Astrocyte of the spinal cord (primary cell): ENCODE results near the gene ART1.

Experiments
- DNase-seq: peaks from one replicate; pipeline ENCODE4 v3.0.0; 2011; ENCODE audit warnings: low read depth, low spot score
- H3K4me3 ChIP-seq: 2 replicates; pipeline ENCODE4 v1.5.1; 2011; ENCODE audit warnings: low read depth, mild to moderate bottlenecking, low read length, moderate library complexity
- in situ Hi-C: cut with HindIII; loops from 2 replicates; pipeline ENCODE4 v1.10.0; 2017; ENCODE audit warnings: low sequenced_read_pairs
- TF ChIP-seq, protein P1 (sequence below): IDR thresholded peaks from 2 replicates; pipeline ENCODE4 v1.5.1; 2012; ENCODE audit warnings: low read depth, mild to moderate bottlenecking, low read length, inconsistent platforms

ART1 gene

DNA sequence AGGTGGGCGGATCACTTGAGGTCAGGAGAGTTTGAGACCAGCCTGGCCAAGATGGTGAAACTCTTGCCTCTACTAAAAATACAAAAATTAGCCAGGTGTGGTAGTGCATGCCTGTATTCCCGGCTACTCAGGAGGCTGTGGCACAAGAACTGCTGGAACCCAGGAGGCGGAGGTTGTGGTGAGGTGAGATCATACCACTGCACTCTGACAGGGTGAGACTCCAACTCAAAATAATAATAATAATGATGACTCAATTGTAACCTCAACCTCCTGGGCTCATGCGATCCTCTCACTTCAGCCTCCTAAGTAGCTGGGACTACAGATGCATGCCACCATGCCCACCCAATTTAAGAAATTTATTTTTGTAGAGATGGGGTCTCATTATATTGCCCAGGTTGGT, 41.8 kb downstream of the ART1 start:
- in situ Hi-C loops: no loop called here
- H3K4me3 ChIP-seq: no peak overlapping the region
- TF ChIP-seq, protein P1, sequence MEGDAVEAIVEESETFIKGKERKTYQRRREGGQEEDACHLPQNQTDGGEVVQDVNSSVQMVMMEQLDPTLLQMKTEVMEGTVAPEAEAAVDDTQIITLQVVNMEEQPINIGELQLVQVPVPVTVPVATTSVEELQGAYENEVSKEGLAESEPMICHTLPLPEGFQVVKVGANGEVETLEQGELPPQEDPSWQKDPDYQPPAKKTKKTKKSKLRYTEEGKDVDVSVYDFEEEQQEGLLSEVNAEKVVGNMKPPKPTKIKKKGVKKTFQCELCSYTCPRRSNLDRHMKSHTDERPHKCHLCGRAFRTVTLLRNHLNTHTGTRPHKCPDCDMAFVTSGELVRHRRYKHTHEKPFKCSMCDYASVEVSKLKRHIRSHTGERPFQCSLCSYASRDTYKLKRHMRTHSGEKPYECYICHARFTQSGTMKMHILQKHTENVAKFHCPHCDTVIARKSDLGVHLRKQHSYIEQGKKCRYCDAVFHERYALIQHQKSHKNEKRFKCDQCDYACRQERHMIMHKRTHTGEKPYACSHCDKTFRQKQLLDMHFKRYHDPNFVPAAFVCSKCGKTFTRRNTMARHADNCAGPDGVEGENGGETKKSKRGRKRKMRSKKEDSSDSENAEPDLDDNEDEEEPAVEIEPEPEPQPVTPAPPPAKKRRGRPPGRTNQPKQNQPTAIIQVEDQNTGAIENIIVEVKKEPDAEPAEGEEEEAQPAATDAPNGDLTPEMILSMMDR: no peak
- peak; percentile 20 for DNase-seq

DNA sequence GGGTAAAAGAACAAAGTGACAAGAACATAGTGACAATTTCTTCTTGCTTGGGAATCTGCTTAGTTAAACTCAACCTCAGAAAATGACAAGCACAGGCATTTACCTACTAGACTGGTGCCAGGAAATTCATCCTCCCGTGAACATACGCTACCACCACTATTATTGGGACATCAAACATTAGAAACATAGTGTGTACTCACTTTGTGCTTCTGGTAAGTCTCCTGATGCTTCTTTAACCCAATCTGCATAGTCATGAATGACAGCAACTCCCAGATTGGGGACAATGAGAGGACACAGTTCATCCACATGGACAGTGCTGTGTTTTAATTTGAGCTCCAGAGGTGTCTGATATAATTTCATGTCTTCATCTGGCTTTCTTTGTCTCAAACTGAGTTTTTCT, 55.5 kb downstream of the ART1 start:
- no peak overlapping the region for H3K4me3 ChIP-seq
- no peak for DNase-seq
- in situ Hi-C loops: no loop called here
- TF ChIP-seq, protein P1: no peak

DNA sequence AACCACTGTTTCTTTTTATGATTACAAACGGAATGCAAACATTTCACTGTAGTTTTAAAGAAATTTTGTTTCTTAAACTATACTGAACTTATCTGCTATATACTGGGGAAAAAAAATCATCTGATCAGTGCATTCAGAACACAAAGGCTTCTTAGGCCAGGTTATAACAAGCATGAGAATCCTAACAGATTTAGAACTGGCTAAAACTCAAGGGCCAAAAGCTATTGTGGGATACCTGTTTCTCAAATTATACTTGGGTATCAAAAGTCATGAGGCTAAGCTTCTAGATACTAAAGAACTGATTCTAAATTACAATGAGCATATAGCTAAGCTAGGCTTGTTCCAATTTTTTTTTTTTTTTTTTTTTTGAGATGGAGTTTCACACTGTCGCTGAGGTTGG, 56.0 kb downstream of the ART1 start:
- TF ChIP-seq, protein P1: no peak
- in situ Hi-C loops: no loop called here
- no peak overlapping the region for H3K4me3 ChIP-seq
- no peak for DNase-seq

GRCh38 chr11:3703383-3703782, 58.5 kb downstream of the ART1 start:
- DNase-seq: no peak
- in situ Hi-C loops: no loop called here
- TF ChIP-seq, protein P1: no peak
- no peak overlapping the region for H3K4me3 ChIP-seq

DNA sequence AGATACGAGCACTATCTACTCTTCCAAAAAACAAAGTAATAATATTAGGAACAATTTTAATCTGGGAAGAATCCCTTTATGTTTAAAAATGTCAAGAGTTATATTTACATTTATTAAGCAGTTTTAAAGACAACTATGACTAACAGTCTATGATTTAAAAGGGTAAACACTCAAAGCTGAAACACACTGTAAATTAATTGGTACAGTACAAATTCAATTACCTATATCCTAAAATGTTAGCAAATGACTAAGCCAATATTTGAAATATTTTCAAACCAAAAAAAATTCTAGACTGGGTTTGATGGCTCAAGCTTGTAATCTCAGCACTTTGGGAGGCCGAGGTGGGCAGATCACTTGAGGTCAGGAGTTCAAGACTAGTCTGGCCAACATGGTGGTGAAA, 62.2 kb downstream of the ART1 start:
- TF ChIP-seq, protein P1: no peak
- in situ Hi-C loops: no loop called here
- DNase-seq: no peak
- no peak overlapping the region for H3K4me3 ChIP-seq

- no peak overlapping the region for H3K4me3 ChIP-seq
- DNase-seq: peak; percentile 54
- in situ Hi-C loops: no loop called here
- TF ChIP-seq, protein P1: no peak
Measured at GRCh38 chr11:3709977-3710376, 65.0 kb downstream of the ART1 start.
